Neural progenitor cell (in vitro differentiated cells): ENCODE measurements around the gene CTRL. TPM values are rescaled to one million over a fixed set of nuclear protein-coding genes. Genes with fewer than 3 reads are reported as not detected.

ENCODE experiments used
- DNase-seq: peaks from one replicate; pipeline ENCODE4 v3.0.0-alpha.2; 2016; ENCODE audit warnings: low spot score
- H2AFZ ChIP-seq: fragments of 200-600 bp; sonication (generic); replicated peaks from 2 replicates; pipeline ENCODE4 v1.6.1; 2016; ENCODE audit warnings: antibody characterized with exemption
- H3F3A ChIP-seq: fragments of 200-600 bp; sonication (generic); 2 replicates; pipeline ENCODE4 v1.6.1; 2016; ENCODE audit warnings: antibody characterized with exemption, low read depth
- H3K27ac ChIP-seq: fragments of 200-600 bp; sonication (generic); 2 replicates; pipeline ENCODE4 v1.5.1; 2016; ENCODE audit warnings: mild to moderate bottlenecking
- H3K27me3 ChIP-seq: fragments of 200-600 bp; sonication (generic); 2 replicates; pipeline ENCODE4 v1.6.1; 2016; ENCODE audit warnings: mild to moderate bottlenecking, moderate library complexity
- H3K36me3 ChIP-seq: fragments of 200-600 bp; sonication (generic); 2 replicates; pipeline ENCODE4 v1.5.1; 2016
- H3K4me1 ChIP-seq: fragments of 200-600 bp; sonication (generic); 2 replicates; pipeline ENCODE4 v1.6.1; 2016; ENCODE audit warnings: mixed run types
- H3K4me2 ChIP-seq: fragments of 200-600 bp; sonication (generic); 2 replicates; pipeline ENCODE4 v1.6.1; 2016
- H3K4me3 ChIP-seq: fragments of 200-600 bp; sonication (generic); 2 replicates; pipeline ENCODE4 v1.5.1; 2016
- H3K79me2 ChIP-seq: fragments of 200-600 bp; sonication (generic); 2 replicates; pipeline ENCODE4 v1.6.1; 2016; ENCODE audit warnings: low read depth
- H3K9ac ChIP-seq: fragments of 200-600 bp; sonication (generic); 2 replicates; pipeline ENCODE4 v1.6.1; 2016
- H3K9me3 ChIP-seq: fragments of 200-600 bp; sonication (generic); 2 replicates; pipeline ENCODE4 v1.5.1; 2016; ENCODE audit warnings: low read depth
- H4K20me1 ChIP-seq: fragments of 200-600 bp; sonication (generic); 2 replicates; pipeline ENCODE4 v1.6.1; 2016; ENCODE audit warnings: low read depth
- H3K27ac Mint-ChIP-seq: 3 replicates; pipeline ENCODE4 v1.8.0; 2021; ENCODE audit warnings: mixed read lengths
- H3K27me3 Mint-ChIP-seq: 2 replicates; pipeline ENCODE4 v1.8.0; 2022; ENCODE audit warnings: low read depth, mild to moderate bottlenecking, inconsistent platforms, moderate library complexity, mixed read lengths; ENCODE audit not compliant: insufficient read depth
- H3K36me3 Mint-ChIP-seq: 3 replicates; pipeline ENCODE4 v1.8.0; 2021; ENCODE audit warnings: mixed read lengths
- H3K4me1 Mint-ChIP-seq: 3 replicates; pipeline ENCODE4 v1.8.0; 2021; ENCODE audit warnings: mixed read lengths
- H3K4me3 Mint-ChIP-seq: 3 replicates; pipeline ENCODE4 v1.8.0; 2021; ENCODE audit warnings: mild to moderate bottlenecking, moderate library complexity, mixed read lengths
- H3K9me3 Mint-ChIP-seq: 3 replicates; pipeline ENCODE4 v1.8.0; 2020; ENCODE audit warnings: mixed read lengths
- EZH2 ChIP-seq: fragments of 200-600 bp; sonication (generic); IDR thresholded peaks from 2 replicates; pipeline ENCODE4 v1.6.1; 2017; ENCODE audit warnings: antibody characterized with exemption, mild to moderate bottlenecking, moderate library complexity
- EZH2phosphoT487 ChIP-seq: fragments of 200-600 bp; sonication (generic); IDR thresholded peaks from 2 replicates; pipeline ENCODE4 v1.6.1; 2017; ENCODE audit warnings: antibody characterized with exemption
- total RNA-seq: library from RNA; depleted of rRNA; stranded (reverse); fragments of >200 nt; gene quantifications from 2 replicates; pipeline ENCODE4 v1.2.3, GENCODE V29; 2015; ENCODE audit warnings: low replicate concordance
- TF ChIP-seq, protein P1 (sequence below): fragments of 200-600 bp; sonication (generic); IDR thresholded peaks from 2 replicates; pipeline ENCODE4 v1.5.1; 2017; ENCODE audit warnings: antibody characterized with exemption, mild to moderate bottlenecking

Gene CTRL
- total RNA-seq, 1 donor from 2014 or later: 0.45 TPM

DNA sequence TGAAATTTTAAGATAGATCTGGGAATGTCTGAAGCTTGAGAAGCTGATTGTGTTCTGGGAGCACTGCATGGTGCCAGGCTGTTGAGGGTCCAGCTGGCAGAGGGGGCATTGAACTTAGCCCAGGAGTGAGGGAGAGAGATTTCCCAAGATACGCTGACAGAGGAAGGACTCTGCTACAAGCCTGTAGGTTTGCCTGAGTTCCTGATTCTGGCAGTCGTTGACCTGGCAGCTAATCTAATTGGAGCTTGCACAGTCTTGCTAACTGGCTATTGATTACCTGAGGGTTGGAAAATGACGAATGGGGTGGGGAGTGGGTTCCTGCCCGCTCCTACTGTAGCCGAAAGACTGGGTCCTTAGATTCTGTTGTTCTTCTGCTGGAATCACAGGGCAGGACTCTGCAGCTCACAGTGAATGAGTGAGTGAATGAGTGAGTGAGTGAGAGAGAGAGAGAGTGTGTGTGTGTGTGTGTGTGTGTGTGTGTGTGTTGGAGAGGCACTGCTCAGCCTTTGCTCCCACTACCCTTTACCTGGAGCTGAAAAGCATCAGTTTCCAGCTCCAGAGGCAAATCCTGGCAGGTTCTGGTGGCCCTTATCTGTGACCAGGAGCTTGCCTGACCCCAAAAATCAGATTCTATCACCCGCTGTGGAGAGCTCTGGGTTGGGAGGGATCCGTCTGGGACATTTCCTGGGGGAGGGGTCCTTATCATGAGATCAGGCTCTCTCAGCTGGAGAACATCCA lies 16.7 kb downstream of the CTRL start:
- Histone ChIP-seq H3K4me1 (no peaks in the 10 kb centered on the region), H2AFZ (no peak overlapping the region), H3K4me3 (no peak overlapping the region), H3K9ac (no peak overlapping the region), H3K9me3 (no peaks in the 10 kb centered on the region), H3K36me3 (no peaks in the 10 kb centered on the region), H3K27ac (no peak overlapping the region), H3F3A (no peaks in the 10 kb centered on the region), H3K27me3 (no peaks in the 10 kb centered on the region), H3K79me2 (no peaks in the 10 kb centered on the region), H4K20me1 (peaks cover 24% of the 10 kb centered on the region), H3K4me2 (no peak overlapping the region)
- peaks cover 3% of the 10 kb centered on the region for H3K4me1 Mint-ChIP-seq
- peaks cover 4% of the 10 kb centered on the region for H3K27me3 Mint-ChIP-seq
- no peak for DNase-seq
- H3K36me3 Mint-ChIP-seq: peaks cover 7% of the 10 kb centered on the region
- TF ChIP-seq EZH2: no peak
- TF ChIP-seq EZH2phosphoT487: no peak
- TF ChIP-seq, protein P1, sequence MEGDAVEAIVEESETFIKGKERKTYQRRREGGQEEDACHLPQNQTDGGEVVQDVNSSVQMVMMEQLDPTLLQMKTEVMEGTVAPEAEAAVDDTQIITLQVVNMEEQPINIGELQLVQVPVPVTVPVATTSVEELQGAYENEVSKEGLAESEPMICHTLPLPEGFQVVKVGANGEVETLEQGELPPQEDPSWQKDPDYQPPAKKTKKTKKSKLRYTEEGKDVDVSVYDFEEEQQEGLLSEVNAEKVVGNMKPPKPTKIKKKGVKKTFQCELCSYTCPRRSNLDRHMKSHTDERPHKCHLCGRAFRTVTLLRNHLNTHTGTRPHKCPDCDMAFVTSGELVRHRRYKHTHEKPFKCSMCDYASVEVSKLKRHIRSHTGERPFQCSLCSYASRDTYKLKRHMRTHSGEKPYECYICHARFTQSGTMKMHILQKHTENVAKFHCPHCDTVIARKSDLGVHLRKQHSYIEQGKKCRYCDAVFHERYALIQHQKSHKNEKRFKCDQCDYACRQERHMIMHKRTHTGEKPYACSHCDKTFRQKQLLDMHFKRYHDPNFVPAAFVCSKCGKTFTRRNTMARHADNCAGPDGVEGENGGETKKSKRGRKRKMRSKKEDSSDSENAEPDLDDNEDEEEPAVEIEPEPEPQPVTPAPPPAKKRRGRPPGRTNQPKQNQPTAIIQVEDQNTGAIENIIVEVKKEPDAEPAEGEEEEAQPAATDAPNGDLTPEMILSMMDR: no peak
- peak overlapping the region; percentile 48 for H3K27ac Mint-ChIP-seq
- no peaks in the 10 kb centered on the region for H3K9me3 Mint-ChIP-seq
- no peak overlapping the region for H3K4me3 Mint-ChIP-seq

DNA sequence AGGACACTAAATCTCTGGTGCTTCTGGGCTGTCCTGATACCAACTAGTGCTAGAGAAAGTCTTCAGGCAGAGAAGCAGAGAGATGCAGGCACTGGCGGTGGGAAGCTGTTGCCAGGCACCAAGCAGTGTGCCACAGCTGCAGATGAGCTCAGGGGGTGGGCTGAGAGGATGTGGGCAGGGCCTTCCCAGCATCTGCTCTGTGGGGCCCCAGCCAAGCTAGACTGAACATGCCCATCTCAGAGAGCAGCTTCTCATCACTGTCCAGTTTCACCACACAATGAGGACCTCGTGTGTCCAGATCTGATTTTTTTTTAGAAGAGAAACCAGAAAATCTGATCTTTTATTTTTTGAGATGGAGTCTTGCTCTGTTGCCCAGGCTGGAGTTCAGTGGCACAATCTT lies 21.5 kb downstream of the CTRL start:
- Mint-ChIP-seq H3K27ac (no peak overlapping the region), H3K27me3 (no peaks in the 10 kb centered on the region)
- no peak overlapping the region for H3K27ac ChIP-seq

DNA sequence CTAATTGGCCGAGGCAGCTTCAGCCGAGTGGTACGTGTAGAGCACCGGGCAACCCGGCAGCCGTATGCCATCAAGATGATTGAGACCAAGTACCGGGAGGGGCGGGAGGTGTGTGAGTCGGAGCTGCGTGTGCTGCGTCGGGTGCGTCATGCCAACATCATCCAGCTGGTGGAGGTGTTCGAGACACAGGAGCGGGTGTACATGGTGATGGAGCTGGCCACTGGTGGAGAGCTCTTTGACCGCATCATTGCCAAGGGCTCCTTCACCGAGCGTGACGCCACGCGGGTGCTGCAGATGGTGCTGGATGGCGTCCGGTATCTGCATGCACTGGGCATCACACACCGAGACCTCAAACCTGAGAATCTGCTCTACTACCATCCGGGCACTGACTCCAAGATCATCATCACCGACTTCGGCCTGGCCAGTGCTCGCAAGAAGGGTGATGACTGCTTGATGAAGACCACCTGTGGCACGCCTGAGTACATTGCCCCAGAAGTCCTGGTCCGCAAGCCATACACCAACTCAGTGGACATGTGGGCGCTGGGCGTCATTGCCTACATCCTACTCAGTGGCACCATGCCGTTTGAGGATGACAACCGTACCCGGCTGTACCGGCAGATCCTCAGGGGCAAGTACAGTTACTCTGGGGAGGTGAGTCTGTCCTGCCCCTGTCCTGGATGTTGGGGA lies 22.5 kb downstream of the CTRL start:
- H3K27ac ChIP-seq: no peak overlapping the region
- H3K27me3 ChIP-seq: no peaks in the 10 kb centered on the region
- H3K9me3 Mint-ChIP-seq: no peaks in the 10 kb centered on the region
- no peaks in the 10 kb centered on the region for H3F3A ChIP-seq
- H2AFZ ChIP-seq: no peak overlapping the region
- peaks cover 6% of the 10 kb centered on the region for H3K36me3 Mint-ChIP-seq
- no peak overlapping the region for H3K4me2 ChIP-seq
- no peak overlapping the region for H3K4me3 ChIP-seq
- no peaks in the 10 kb centered on the region for H3K4me1 ChIP-seq
- peaks cover 12% of the 10 kb centered on the region for H4K20me1 ChIP-seq
- H3K9ac ChIP-seq: no peak overlapping the region
- H3K36me3 ChIP-seq: no peaks in the 10 kb centered on the region
- peak overlapping the region; percentile 2 for H3K27ac Mint-ChIP-seq
- no peaks in the 10 kb centered on the region for H3K9me3 ChIP-seq
- H3K4me1 Mint-ChIP-seq: peaks cover 7% of the 10 kb centered on the region
- no peaks in the 10 kb centered on the region for H3K27me3 Mint-ChIP-seq
- TF ChIP-seq, protein P1: no peak
- TF ChIP-seq EZH2phosphoT487: no peak
- no peak for TF ChIP-seq EZH2
- no peak overlapping the region for H3K4me3 Mint-ChIP-seq
- H3K79me2 ChIP-seq: no peaks in the 10 kb centered on the region
- no peak for DNase-seq

More for the DNA sequence above, 21.5 kb downstream of the CTRL start:
- peaks cover 9% of the 10 kb centered on the region for H4K20me1 ChIP-seq
- no peaks in the 10 kb centered on the region for H3K27me3 ChIP-seq
- Mint-ChIP-seq H3K9me3 (no peaks in the 10 kb centered on the region), H3K4me1 (peaks cover 7% of the 10 kb centered on the region), H3K36me3 (peaks cover 10% of the 10 kb centered on the region), H3K4me3 (no peak overlapping the region)
- H3K79me2 ChIP-seq: no peaks in the 10 kb centered on the region
- H3F3A ChIP-seq: no peaks in the 10 kb centered on the region
- no peak overlapping the region for H2AFZ ChIP-seq
- H3K9me3 ChIP-seq: no peaks in the 10 kb centered on the region
- no peak for DNase-seq
- H3K4me1 ChIP-seq: no peaks in the 10 kb centered on the region
- no peaks in the 10 kb centered on the region for H3K36me3 ChIP-seq
- H3K9ac ChIP-seq: no peak overlapping the region
- no peak overlapping the region for H3K4me3 ChIP-seq
- H3K4me2 ChIP-seq: no peak overlapping the region
- TF ChIP-seq, protein P1: no peak
- TF ChIP-seq EZH2 (no peak), EZH2phosphoT487 (no peak)
